Sciatic nerve (tissue), 2 donors: ENCODE data around the gene POLA2. TPM values are rescaled to one million over a fixed set of nuclear protein-coding genes. Genes with fewer than 3 reads are reported as not detected.

Experiments used
- ATAC-seq: fragments of 200-7000 bp; cut with Tn5 transposase; one replicate; pipeline ENCODE4 v1.9.1; 2020; ENCODE audit warnings: mild to moderate bottlenecking, moderate library complexity
- DNase-seq: peaks from one replicate; pipeline ENCODE4 v3.0.0-alpha.2; 2020; ENCODE audit warnings: low spot score
- intact Hi-C: fragments of 100-400 bp; cut with DNase I; formaldehyde crosslinking; loops from one replicate; pipeline ENCODE4 v1.14.2; 2022
- total RNA-seq: library from RNA; stranded (reverse); fragmentation: NEBNext Ultra II Directional; extraction: Animal tissue kit (Norgen Biotek cat#: 25700); gene quantifications from one replicate; pipeline ENCODE4 v1.2.1, GENCODE V29; 2021
- donor health status: DM: no; HTN: no; CAD: no.
- donor health status: DM: no; HTN: no; CAD: no.

The POLA2 gene, protein sequence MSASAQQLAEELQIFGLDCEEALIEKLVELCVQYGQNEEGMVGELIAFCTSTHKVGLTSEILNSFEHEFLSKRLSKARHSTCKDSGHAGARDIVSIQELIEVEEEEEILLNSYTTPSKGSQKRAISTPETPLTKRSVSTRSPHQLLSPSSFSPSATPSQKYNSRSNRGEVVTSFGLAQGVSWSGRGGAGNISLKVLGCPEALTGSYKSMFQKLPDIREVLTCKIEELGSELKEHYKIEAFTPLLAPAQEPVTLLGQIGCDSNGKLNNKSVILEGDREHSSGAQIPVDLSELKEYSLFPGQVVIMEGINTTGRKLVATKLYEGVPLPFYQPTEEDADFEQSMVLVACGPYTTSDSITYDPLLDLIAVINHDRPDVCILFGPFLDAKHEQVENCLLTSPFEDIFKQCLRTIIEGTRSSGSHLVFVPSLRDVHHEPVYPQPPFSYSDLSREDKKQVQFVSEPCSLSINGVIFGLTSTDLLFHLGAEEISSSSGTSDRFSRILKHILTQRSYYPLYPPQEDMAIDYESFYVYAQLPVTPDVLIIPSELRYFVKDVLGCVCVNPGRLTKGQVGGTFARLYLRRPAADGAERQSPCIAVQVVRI
- total RNA-seq = 5.5 TPM

GRCh38 chr11:65261591-65262380, at the start of gene POLA2:
Gene POLA2 (plus strand): TSS chr11:65261962. CDS start chr11:65262293, 331 bp downstream.
- ATAC-seq = peak; percentile 98
- peak; percentile 97 for DNase-seq
- intact Hi-C loops = no loop called here

- intact Hi-C loops = no loop called here
- DNase-seq = peak; percentile 51
- ATAC-seq = no peak
These were observed 49.4 kb upstream of the POLA2 start for GRCh38 chr11:65212226-65212801.

DNA sequence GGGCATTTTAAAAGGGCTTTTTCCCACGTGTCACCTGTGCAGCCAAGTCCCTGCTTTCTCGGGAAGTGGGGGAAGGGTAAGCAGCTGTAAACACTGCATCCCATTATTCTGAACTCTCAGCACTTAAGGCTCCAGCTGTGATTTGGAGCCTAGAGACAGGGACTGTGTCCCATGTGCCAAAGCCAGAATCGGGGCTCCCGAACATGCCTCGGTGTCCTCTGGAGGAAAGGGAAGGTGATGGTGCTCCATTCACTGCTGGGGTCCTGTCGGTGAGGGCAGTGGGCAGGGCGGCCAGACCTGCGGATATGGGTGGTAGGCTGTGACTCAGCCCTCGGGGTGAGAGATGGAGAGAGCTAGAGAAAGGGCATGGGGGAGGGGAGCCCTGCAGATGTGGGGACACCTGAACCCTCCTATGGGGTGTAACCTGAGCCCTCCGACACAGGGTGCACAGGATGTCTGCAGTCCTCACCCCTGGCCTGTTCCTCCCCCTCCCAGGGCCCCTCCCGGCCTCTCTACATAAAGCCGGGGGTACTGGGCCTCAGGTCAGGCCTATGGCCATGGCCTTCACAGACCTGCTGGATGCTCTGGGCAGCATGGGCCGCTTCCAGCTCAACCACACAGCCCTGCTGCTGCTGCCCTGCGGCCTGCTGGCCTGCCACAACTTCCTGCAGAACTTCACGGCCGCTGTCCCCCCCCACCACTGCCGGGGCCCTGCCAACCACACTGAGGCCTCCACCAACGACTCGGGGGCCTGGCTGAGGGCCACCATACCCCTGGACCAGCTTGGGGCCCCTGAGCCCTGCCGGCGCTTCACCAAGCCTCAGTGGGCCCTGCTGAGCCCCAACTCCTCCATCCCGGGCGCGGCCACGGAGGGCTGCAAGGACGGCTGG, 48.2 kb upstream of the POLA2 start:
- intact Hi-C loops = no loop called here
- ATAC-seq (no peak), DNase-seq (peak; percentile 56)

GRCh38 chr11:65214212-65214845, 47.4 kb upstream of the POLA2 start:
- DNase-seq = peak; percentile 49
- intact Hi-C loops = no loop called here
- ATAC-seq = no peak

- ATAC-seq (no peak), DNase-seq (peak; percentile 58)
- intact Hi-C loops = no loop called here
These were observed 46.2 kb upstream of the POLA2 start for GRCh38 chr11:65215441-65216076.

DNA sequence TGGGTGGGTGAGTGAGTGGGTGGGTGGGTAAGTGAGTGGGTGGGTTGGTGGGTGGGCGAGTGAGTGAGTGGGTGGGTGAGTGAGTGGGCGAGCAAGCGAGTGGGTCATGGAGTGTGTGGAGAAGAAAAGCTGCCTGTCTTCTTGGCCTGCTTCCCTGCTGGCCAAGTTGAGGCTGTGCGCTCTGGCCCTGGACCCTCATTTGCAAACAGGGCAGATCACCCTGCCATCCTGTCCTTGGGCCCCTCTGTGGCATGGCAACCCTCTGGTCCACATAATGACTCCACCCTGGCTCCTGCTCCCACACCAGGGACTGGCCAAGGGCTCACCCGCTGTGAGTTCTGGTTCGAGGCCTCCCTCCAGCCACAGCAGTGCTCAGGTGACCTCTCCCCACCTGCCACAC, 44.9 kb upstream of the POLA2 start:
- intact Hi-C loops = no loop called here
- DNase-seq = peak; percentile 32

GRCh38 chr11:65217441-65218423, 44.0 kb upstream of the POLA2 start:
- peak; percentile 48 for DNase-seq
- intact Hi-C loops = no loop called here
- no peak for ATAC-seq

More for the DNA sequence above, 44.9 kb upstream of the POLA2 start:
- no peak for ATAC-seq

- intact Hi-C loops = no loop called here
- DNase-seq (peak; percentile 49), ATAC-seq (no peak)
These were observed 43.3 kb upstream of the POLA2 start for GRCh38 chr11:65218446-65218845.

DNA sequence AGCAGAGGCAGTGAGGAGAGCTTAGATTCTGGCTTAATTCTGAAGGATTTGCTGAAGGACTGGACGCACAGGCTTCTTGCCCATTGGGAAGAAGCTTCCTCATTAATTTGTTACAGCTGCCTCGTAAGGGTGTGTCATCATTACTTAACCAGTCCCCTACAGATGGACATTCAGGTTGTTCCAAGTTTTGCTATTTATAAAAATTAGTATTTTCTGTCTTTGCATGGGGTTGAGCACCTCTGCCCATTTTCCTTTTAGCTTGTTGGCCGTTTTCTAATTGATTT, 41.9 kb upstream of the POLA2 start:
- no peak for DNase-seq
- intact Hi-C loops = no loop called here
- peak; percentile 54 for ATAC-seq

DNA sequence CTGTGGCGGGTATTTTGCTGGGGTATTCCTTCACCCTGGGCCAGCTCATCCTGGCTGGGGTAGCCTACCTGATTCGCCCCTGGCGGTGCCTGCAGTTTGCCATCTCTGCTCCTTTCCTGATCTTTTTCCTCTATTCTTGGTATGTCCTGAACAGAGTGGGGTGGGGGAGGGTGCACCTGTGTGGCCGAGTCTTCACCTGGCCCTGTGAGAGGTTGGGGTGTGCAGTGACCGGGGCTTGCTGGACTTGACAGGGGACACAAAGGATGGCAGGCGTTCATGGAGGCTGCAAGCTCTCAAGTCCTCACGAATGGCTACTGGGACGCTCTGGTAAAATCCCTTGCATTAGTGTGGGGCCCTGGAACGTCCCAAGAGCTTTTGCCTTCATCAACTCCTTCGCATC, 40.7 kb upstream of the POLA2 start:
- DNase-seq (no peak), ATAC-seq (no peak)
- intact Hi-C loops = no loop called here

DNA sequence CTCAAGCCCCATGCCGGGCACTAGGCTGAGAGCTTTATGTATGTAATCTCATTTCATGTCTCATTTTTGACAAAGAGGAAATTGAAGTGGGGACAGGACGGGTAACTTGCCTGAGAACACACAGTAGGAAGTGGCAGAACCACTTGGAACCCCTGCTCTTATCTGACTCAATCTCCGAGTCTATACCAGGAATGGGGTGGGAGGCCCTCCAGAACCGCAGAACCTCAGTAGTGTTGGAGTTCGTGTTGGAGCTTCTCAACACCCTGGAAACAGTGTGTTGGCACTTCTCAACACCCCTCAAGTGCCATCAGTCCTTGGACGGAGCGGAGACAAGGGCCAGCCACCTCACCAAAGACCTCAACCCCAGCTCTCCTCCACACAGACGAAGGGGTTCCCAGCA, 38.8 kb upstream of the POLA2 start:
- DNase-seq (no peak), ATAC-seq (no peak)
- intact Hi-C loops = no loop called here

- peak; percentile 77 for ATAC-seq
- intact Hi-C loops = no loop called here
- no peak for DNase-seq
These were observed 36.9 kb upstream of the POLA2 start for GRCh38 chr11:65224930-65225278.

DNA sequence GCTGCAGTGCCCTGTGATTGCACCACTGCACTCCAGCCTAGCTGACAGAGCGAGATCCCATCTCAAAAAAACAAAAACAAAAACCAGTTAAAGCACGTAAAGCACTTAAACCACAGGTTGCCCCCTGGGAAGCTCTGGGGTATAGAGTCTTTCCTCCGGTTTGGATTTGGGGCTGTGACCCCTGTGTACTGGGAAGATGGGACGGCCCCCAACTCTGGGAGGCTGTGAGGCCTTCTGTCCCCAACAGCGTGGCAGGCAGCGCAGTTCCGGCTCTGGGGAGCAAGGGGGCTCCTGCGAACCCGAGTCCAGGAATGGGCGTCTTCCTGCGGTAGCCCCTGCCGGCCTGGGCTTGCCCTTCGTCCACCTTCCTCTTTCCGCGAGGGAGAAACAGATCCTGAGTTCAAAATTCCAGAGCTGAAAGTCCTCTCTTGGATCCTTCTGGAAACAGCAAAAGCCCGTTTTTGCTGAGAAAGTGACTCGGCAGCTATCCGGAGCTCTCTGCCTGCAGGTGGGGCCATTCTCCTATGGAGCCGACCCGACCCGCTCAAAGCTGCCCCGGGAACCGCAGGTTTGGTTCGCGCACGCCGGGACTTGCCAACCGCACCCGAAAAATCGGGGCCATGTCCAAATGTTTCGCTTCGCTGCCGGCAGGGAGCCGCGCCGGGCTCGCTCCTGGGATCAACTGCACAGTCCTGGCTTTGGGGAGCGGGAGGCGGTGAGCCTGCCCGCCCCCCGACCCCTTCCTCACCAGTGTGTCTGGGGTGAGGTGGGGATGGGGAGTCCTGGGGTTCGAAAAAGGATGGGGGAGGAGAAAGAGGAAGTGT, 36.3 kb upstream of the POLA2 start:
- intact Hi-C loops = no loop called here
- ATAC-seq = peak; percentile 88
- peak; percentile 79 for DNase-seq

GRCh38 chr11:65226103-65226442, 35.7 kb upstream of the POLA2 start:
- DNase-seq (no peak), ATAC-seq (no peak)
- intact Hi-C loops = no loop called here

- intact Hi-C loops = no loop called here
- ATAC-seq = no peak
- DNase-seq = no peak
These were observed 33.9 kb upstream of the POLA2 start for GRCh38 chr11:65227879-65228278.
